CD14-positive monocyte (primary cell): Measurements from ENCODE around the gene GPR132. TPM values are rescaled to one million over a fixed set of nuclear protein-coding genes. Genes with fewer than 3 reads are reported as not detected.
A peak's percentile ranks its signal among the peaks of the same experiment; 100 is the strongest.

ENCODE experiments used
- DNase-seq, 3 donors: peaks; one replicate each; pipeline ENCODE4 v3.0.0-alpha.2; 2011 to 2022
- H2AFZ ChIP-seq: 2 replicates; pipeline ENCODE4 v1.6.0; 2012; ENCODE audit warnings: mild to moderate bottlenecking, low read depth, low read length, inconsistent platforms; ENCODE audit not compliant: insufficient read depth, poor library complexity, severe bottlenecking
- H3K27ac ChIP-seq, 2 donors: 1 replicate in 1 of 2; 2 replicates in 1 of 2; pipeline ENCODE4 v1.5.1; 2012 to 2013; ENCODE audit warnings: low read length in 2 of 2, control low read depth in 1 of 2, inconsistent platforms in 1 of 2, low read depth in 1 of 2, mild to moderate bottlenecking in 1 of 2
- H3K27me3 ChIP-seq, 2 donors: one replicate each; pipeline versions ENCODE4 v1.6.0 to v1.6.1; 2011 to 2013; ENCODE audit warnings: low read length in 2 of 2; ENCODE audit not compliant: control insufficient read depth in 2 of 2, insufficient read depth in 2 of 2
- H3K36me3 ChIP-seq, 2 donors: replicated peaks in 1 of 2; 1 replicate in 1 of 2; 2 replicates in 1 of 2; pipeline versions ENCODE4 v1.5.1 to v1.6.1; 2012 to 2013; ENCODE audit warnings: low read length in 2 of 2, control low read depth in 1 of 2, inconsistent platforms in 1 of 2, mild to moderate bottlenecking in 1 of 2; ENCODE audit not compliant: insufficient read depth in 2 of 2, control insufficient read depth in 1 of 2
- H3K4me1 ChIP-seq, 2 donors: 1 replicate in 1 of 2; 2 replicates in 1 of 2; pipeline versions ENCODE4 v1.5.1 to v1.6.1; 2012 to 2013; ENCODE audit warnings: low read length in 2 of 2, control low read depth in 1 of 2, inconsistent platforms in 1 of 2, mild to moderate bottlenecking in 1 of 2, moderate library complexity in 1 of 2; ENCODE audit not compliant: insufficient read depth in 2 of 2, control insufficient read depth in 1 of 2
- H3K4me2 ChIP-seq: replicated peaks from 2 replicates; pipeline ENCODE3; 2012; ENCODE audit warnings: low read length, moderate library complexity, mild to moderate bottlenecking; ENCODE audit not compliant: poor library complexity, severe bottlenecking; ENCODE audit errors: extremely low read depth
- H3K4me3 ChIP-seq, 3 experiments: fragments of 200-600 bp in 1 of 3; sonication (generic) in 1 of 3; replicated peaks in 1 of 3; 1 replicate in 2 of 3; 2 replicates in 1 of 3; pipeline ENCODE4 v1.5.1; 2011 to 2013; ENCODE audit warnings: low read length in 3 of 3, mild to moderate bottlenecking in 3 of 3, control low read depth in 2 of 3, low read depth in 2 of 3, inconsistent platforms in 1 of 3, moderate library complexity in 1 of 3
- H3K79me2 ChIP-seq: 2 replicates; pipeline ENCODE4 v1.6.0; 2012; ENCODE audit warnings: mild to moderate bottlenecking, control low read depth, inconsistent platforms, low read length, moderate library complexity; ENCODE audit not compliant: insufficient read depth
- H3K9ac ChIP-seq: 2 replicates; pipeline ENCODE4 v1.6.0; 2017; ENCODE audit warnings: low read length, mild to moderate bottlenecking; ENCODE audit not compliant: insufficient read depth, poor library complexity, severe bottlenecking
- H3K9me3 ChIP-seq, 2 donors: replicated peaks in 1 of 2; 1 replicate in 1 of 2; 2 replicates in 1 of 2; pipeline versions ENCODE4 v1.5.1 to v1.6.1; 2012 to 2013; ENCODE audit warnings: low read length in 2 of 2, control low read depth in 1 of 2; ENCODE audit not compliant: control insufficient read depth in 1 of 2, insufficient read depth in 1 of 2
- H4K20me1 ChIP-seq: 2 replicates; pipeline ENCODE4 v1.6.0; 2012; ENCODE audit warnings: mild to moderate bottlenecking, low read length, control low read depth, moderate library complexity; ENCODE audit not compliant: insufficient read depth
- H3K27ac Mint-ChIP-seq, 7 donors: one replicate each; pipeline ENCODE4 v1.8.0; 2020; ENCODE audit warnings: mild to moderate bottlenecking in 7 of 7, mixed read lengths in 7 of 7, moderate library complexity in 6 of 7, inconsistent platforms in 2 of 7
- H3K27me3 Mint-ChIP-seq, 3 donors: one replicate each; pipeline ENCODE4 v1.8.0; 2021 to 2022; ENCODE audit warnings: low read depth in 3 of 3, mild to moderate bottlenecking in 3 of 3, mixed read lengths in 3 of 3, moderate library complexity in 3 of 3, inconsistent platforms in 1 of 3
- H3K36me3 Mint-ChIP-seq, 2 donors: one replicate each; pipeline ENCODE4 v1.8.0; 2020; ENCODE audit warnings: mixed read lengths in 2 of 2, inconsistent platforms in 1 of 2, mild to moderate bottlenecking in 1 of 2
- H3K4me1 Mint-ChIP-seq: one replicate; pipeline ENCODE4 v1.8.0; 2020; ENCODE audit warnings: mild to moderate bottlenecking, mixed read lengths
- H3K4me3 Mint-ChIP-seq, 2 donors: one replicate each; pipeline ENCODE4 v1.8.0; 2020; ENCODE audit warnings: mild to moderate bottlenecking in 2 of 2, mixed read lengths in 2 of 2, moderate library complexity in 1 of 2
- H3K9me3 Mint-ChIP-seq, 7 donors: one replicate each; pipeline ENCODE4 v1.8.0; 2020 to 2022; ENCODE audit warnings: mixed read lengths in 7 of 7, mild to moderate bottlenecking in 6 of 7, moderate library complexity in 6 of 7, inconsistent platforms in 2 of 7
- CTCF ChIP-seq: fragments of 200-600 bp; IDR thresholded peaks from one replicate; pipeline ENCODE4 v1.8.0; 2022; ENCODE audit warnings: antibody characterized with exemption, mild to moderate bottlenecking
- WGBS: methylation state at CpG from one replicate; pipeline ENCODE4 v1.1.5; 2013; ENCODE audit warnings: missing lambda C conversion rate; ENCODE audit not compliant: insufficient coverage; 5-methylcytosine and 5-hydroxymethylcytosine counted together
- intact Hi-C, 2 donors: fragments of 100-400 bp; cut with micrococcal nuclease; formaldehyde crosslinking; loops; one replicate each; pipeline versions ENCODE4 v1.15.0 to v1.15.1; 2023
- polyA plus RNA-seq, 3 donors: library from polyadenylated mRNA; depleted of rRNA in 1 of 3; unstranded in 2 of 3; stranded (reverse) in 1 of 3; fragments of 300-500 nt in 2 of 3; fragments of >200 nt in 1 of 3; fragmentation: Illumina TruSeq in 2 of 3; gene quantifications; 1 replicate in 2 of 3; 2 replicates in 1 of 3; pipeline ENCODE4 v1.2.3, GENCODE V29; 2012 to 2021

GPR132 gene
- polyA plus RNA-seq, 3 donors = 6.3 to 19.0 (median 13.0) TPM

- no peaks in the 10 kb centered on the region for H3K36me3 Mint-ChIP-seq
- H3K4me2 ChIP-seq = no peak overlapping the region
- H3K9ac ChIP-seq = no peak overlapping the region
- H3K27ac ChIP-seq = no peak overlapping the region
- TF ChIP-seq CTCF = no peak
- no peak overlapping the region for H3K4me3 ChIP-seq
- DNase-seq = no peak
- no peaks in the 10 kb centered on the region for H3K36me3 ChIP-seq
- H3K27me3 Mint-ChIP-seq = peaks cover 11 to 37% (median 24%) of the 10 kb centered on the region in 3 donors
- peaks cover 6 to 18% of the 10 kb centered on the region in 2 donors for H3K9me3 ChIP-seq
- no peaks in the 10 kb centered on the region for H3K4me1 Mint-ChIP-seq
- H3K9me3 Mint-ChIP-seq = peaks cover 9 to 24% (median 13%) of the 10 kb centered on the region in 7 donors
- no peaks in the 10 kb centered on the region for H3K79me2 ChIP-seq
- H2AFZ ChIP-seq = no peak overlapping the region
- intact Hi-C loops = no loop called here
- H3K27ac Mint-ChIP-seq = peak overlapping the region in 1 of 7 donors; percentile 11
- H4K20me1 ChIP-seq = no peaks in the 10 kb centered on the region
- no peaks in the 10 kb centered on the region for H3K4me1 ChIP-seq
- H3K27me3 ChIP-seq = peaks cover 3 to 10% of the 10 kb centered on the region in 2 donors
- no peak overlapping the region for H3K4me3 Mint-ChIP-seq
- WGBS = 100% methylated on average over 2 of the region's 4 CpGs
Measured at GRCh38 chr14:105100910-105101309, 35.7 kb upstream of the GPR132 start.

DNA sequence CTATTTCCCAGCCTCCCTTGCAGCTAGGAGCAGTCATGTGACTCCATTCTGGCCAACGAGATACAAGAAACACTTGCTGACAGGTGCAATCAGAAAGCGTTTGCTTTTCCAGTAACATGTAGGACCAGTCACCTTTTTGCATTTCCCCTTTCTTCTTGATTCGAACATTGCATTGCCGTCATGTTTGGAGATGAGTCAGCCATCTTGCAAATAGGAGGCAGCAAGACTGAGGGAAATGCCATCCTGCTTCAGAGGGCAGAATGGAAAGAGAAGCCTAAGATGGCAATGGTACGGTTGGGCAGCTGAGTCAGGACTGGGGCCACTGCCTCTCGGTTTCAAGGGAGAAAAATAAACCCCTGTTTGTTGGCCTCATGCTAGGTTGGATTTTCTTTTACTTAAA lies 34.5 kb upstream of the GPR132 start:
- Histone ChIP-seq H3K27me3 (peaks cover 0 to 15% of the 10 kb centered on the region in 2 donors), H3K9me3 (peaks cover 6 to 18% of the 10 kb centered on the region in 2 donors), H3K79me2 (no peaks in the 10 kb centered on the region), H3K4me3 (no peak overlapping the region), H3K9ac (no peak overlapping the region), H3K4me2 (no peak overlapping the region), H3K36me3 (no peaks in the 10 kb centered on the region), H4K20me1 (no peaks in the 10 kb centered on the region), H3K4me1 (no peaks in the 10 kb centered on the region), H2AFZ (no peak overlapping the region), H3K27ac (no peak overlapping the region)
- Mint-ChIP-seq H3K9me3 (peaks cover 9 to 28% (median 13%) of the 10 kb centered on the region in 7 donors), H3K4me3 (no peak overlapping the region), H3K36me3 (no peaks in the 10 kb centered on the region), H3K4me1 (no peaks in the 10 kb centered on the region), H3K27ac (no peak overlapping the region), H3K27me3 (peaks cover 20 to 43% (median 30%) of the 10 kb centered on the region in 3 donors)
- WGBS = 72% methylated on average over 2 of the region's 6 CpGs
- TF ChIP-seq CTCF = no peak
- DNase-seq = no peak
- intact Hi-C loops = no loop called here
